Thymus (tissue), 11 donors: ENCODE data around the gene NRXN3. TPM values are rescaled to one million over a fixed set of nuclear protein-coding genes. Genes with fewer than 3 reads are reported as not detected.

Source experiments
- DNase-seq, 9 donors: peaks; one replicate each; pipeline ENCODE4 v3.0.0-alpha.2; 2013; ENCODE audit warnings: low spot score in 9 of 9, low read depth in 6 of 9, missing footprints in 1 of 9
- H3K27ac ChIP-seq, 2 donors: one replicate each; pipeline ENCODE4 v1.5.1; 2013; ENCODE audit warnings: control low read depth in 1 of 2, low read depth in 1 of 2, low read length in 1 of 2, mild to moderate bottlenecking in 1 of 2, moderate library complexity in 1 of 2
- H3K27me3 ChIP-seq, 2 donors: one replicate each; pipeline ENCODE4 v1.5.1; 2013; ENCODE audit warnings: low read length in 1 of 2; ENCODE audit not compliant: control insufficient read depth in 2 of 2, insufficient read depth in 1 of 2
- H3K36me3 ChIP-seq, 2 donors: one replicate each; pipeline ENCODE4 v1.5.1; 2013; ENCODE audit warnings: low read length in 1 of 2, mild to moderate bottlenecking in 1 of 2, moderate library complexity in 1 of 2; ENCODE audit not compliant: control insufficient read depth in 2 of 2, insufficient read depth in 2 of 2
- H3K4me1 ChIP-seq, 2 donors: one replicate each; pipeline ENCODE4 v1.5.1; 2013; ENCODE audit warnings: low read length in 2 of 2; ENCODE audit not compliant: control insufficient read depth in 2 of 2, insufficient read depth in 2 of 2
- H3K4me3 ChIP-seq, 2 donors: one replicate each; pipeline ENCODE4 v1.5.1; 2013; ENCODE audit warnings: low read length in 2 of 2, control low read depth in 1 of 2, mild to moderate bottlenecking in 1 of 2
- H3K9me3 ChIP-seq, 2 donors: one replicate each; pipeline ENCODE4 v1.5.1; 2013; ENCODE audit warnings: low read length in 1 of 2, mild to moderate bottlenecking in 1 of 2; ENCODE audit not compliant: control insufficient read depth in 2 of 2, insufficient read depth in 1 of 2
- WGBS: extraction: QIAGEN DNeasy Blood & Tissue Kit; methylation state at CpG from one replicate; pipeline ENCODE4 v1.1.7; 2013; 5-methylcytosine and 5-hydroxymethylcytosine counted together
- polyA plus RNA-seq: library from polyadenylated mRNA; stranded (reverse); fragments of 200-250 nt; gene quantifications from one replicate; pipeline ENCODE4 v1.2.3, GENCODE V29; 2013
- total RNA-seq: library from RNA; stranded (reverse); fragments of 120-200 nt; gene quantifications from one replicate; pipeline ENCODE4 v1.2.4, GENCODE V29; 2013
- donor health status: healthy.

The NRXN3 gene
- total and polyA plus RNA-seq, 2 donors, result 1.5 to 3.7 TPM

DNA sequence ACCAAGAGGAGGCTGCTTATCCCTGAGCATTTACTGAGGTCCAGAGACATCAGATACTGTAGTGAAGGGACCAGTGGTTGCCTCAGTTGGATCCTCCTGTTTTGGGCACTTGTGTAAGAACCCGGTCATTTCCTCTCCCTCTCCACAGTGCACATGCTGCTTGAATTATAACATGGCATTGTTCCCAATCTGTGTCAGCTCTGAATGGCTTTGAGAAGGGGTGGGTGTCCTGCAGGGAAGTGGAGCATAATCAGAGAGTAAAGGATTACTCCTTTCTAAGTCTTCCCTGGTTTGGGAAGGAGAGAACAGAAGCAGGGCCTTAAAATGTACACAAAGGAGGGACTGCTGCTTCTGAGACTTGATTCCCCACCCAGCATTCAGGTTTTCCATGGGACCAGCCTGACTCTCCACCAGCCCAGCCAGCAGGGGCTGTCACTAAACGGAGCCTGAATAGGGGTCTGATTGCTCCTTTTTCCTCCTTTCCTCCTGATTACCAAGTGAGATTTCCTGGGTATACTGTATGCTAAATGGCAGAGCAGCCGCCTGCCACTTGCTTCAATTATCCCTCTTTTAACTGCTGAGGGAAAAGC, 78.4 kb downstream of the NRXN3 start:
- peaks cover 0 to 2% of the 10 kb centered on the region in 2 donors for H3K27me3 ChIP-seq
- H3K4me3 ChIP-seq, result no peak overlapping the region
- no peaks in the 10 kb centered on the region for H3K9me3 ChIP-seq
- H3K4me1 ChIP-seq, result no peaks in the 10 kb centered on the region
- WGBS, result 49% methylated on average over 3 of the region's 3 CpGs
- H3K36me3 ChIP-seq, result no peaks in the 10 kb centered on the region
- no peak overlapping the region for H3K27ac ChIP-seq
- no peak for DNase-seq

GRCh38 chr14:78251308-78251707, 81.1 kb downstream of the NRXN3 start:
- H3K9me3 ChIP-seq, result no peaks in the 10 kb centered on the region
- WGBS, result 91% methylated on average over 5 of the region's 5 CpGs
- H3K36me3 ChIP-seq, result no peaks in the 10 kb centered on the region
- H3K27me3 ChIP-seq, result peaks cover 0 to 2% of the 10 kb centered on the region in 2 donors
- no peak overlapping the region for H3K4me3 ChIP-seq
- no peaks in the 10 kb centered on the region for H3K4me1 ChIP-seq
- H3K27ac ChIP-seq, result no peak overlapping the region
- DNase-seq, result no peak

GRCh38 chr14:78253986-78254385, 83.8 kb downstream of the NRXN3 start:
- Histone ChIP-seq H3K36me3 (no peaks in the 10 kb centered on the region), H3K27ac (no peak overlapping the region), H3K9me3 (no peaks in the 10 kb centered on the region), H3K27me3 (peaks cover 0 to 1% of the 10 kb centered on the region in 2 donors), H3K4me1 (no peaks in the 10 kb centered on the region), H3K4me3 (no peak overlapping the region)
- no peak for DNase-seq
- WGBS, result 94% methylated on average over 3 of the region's 3 CpGs

DNA sequence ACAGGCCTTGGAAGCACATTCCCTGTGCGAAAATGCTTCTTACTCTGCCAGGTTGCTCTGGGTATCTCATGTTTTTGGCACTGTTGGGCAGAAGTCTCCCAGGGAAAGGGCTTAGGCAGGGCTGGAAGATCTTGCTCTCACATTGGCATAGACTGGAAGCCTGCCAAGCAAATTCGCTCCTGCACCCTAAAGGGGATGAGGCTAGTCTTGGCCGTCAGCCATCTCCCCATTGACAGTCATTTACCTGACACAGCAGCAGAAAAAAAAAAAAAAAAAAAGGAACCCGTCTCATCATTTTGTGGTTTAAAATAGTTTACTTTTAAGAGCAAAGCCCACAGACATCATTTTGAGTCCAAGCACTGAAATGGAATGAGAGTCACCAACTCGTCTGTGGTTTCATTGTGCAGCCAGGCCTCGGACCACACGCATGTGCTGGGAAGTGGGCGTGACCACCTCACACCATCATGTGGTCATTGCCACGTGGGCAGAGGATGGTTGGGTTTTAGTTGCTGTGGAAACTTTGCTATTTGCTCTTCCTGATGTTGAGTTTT, 84.8 kb downstream of the NRXN3 start:
- no peak overlapping the region for H3K27ac ChIP-seq
- H3K27me3 ChIP-seq, result no peaks in the 10 kb centered on the region
- H3K4me1 ChIP-seq, result no peaks in the 10 kb centered on the region
- H3K9me3 ChIP-seq, result no peaks in the 10 kb centered on the region
- H3K4me3 ChIP-seq, result no peak overlapping the region
- WGBS, result 38% methylated on average over 9 of the region's 9 CpGs
- no peak for DNase-seq
- H3K36me3 ChIP-seq, result no peaks in the 10 kb centered on the region

DNA sequence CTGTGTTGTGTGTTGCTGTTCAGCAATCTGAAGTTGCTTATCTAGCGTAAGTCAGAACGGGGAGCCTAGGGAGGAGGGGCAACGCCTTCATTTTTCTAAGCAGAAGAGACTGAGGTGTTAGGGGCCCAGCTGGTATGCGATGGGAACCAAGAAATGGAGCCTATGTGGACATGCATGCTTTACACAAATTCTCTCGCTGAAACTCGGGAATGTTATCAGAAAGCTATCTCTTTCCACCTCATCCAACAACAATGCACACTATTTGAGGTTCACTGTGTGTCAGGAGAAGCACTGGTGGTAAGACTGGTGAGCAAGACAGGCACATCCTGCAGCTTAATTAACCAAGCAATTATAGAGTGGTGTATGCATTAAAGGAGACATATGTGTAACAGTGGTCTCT, 89.7 kb downstream of the NRXN3 start:
- Histone ChIP-seq H3K27me3 (no peaks in the 10 kb centered on the region), H3K36me3 (no peaks in the 10 kb centered on the region), H3K4me3 (no peak overlapping the region), H3K27ac (no peak overlapping the region), H3K9me3 (no peaks in the 10 kb centered on the region), H3K4me1 (no peaks in the 10 kb centered on the region)
- 87% methylated on average over 6 of the region's 6 CpGs for WGBS
- no peak for DNase-seq

- H3K4me1 ChIP-seq, result peaks cover 0 to 2% of the 10 kb centered on the region in 2 donors
- H3K9me3 ChIP-seq, result no peaks in the 10 kb centered on the region
- no peaks in the 10 kb centered on the region for H3K27me3 ChIP-seq
- DNase-seq, result peak in 2 of 9 donors; percentile 1 to 29
- no peaks in the 10 kb centered on the region for H3K36me3 ChIP-seq
- WGBS, result 81% methylated on average over 2 of the region's 2 CpGs
- H3K27ac ChIP-seq, result no peak overlapping the region
- H3K4me3 ChIP-seq, result no peak overlapping the region
These were observed 108.5 kb downstream of the NRXN3 start for GRCh38 chr14:78278464-78279250.

GRCh38 chr14:78282437-78282836, 112.3 kb downstream of the NRXN3 start:
- no peaks in the 10 kb centered on the region for H3K36me3 ChIP-seq
- no peaks in the 10 kb centered on the region for H3K27me3 ChIP-seq
- WGBS, result 71% methylated on average over 6 of the region's 6 CpGs
- no peak for DNase-seq
- peaks cover 0 to 1% of the 10 kb centered on the region in 2 donors for H3K4me1 ChIP-seq
- no peak overlapping the region for H3K27ac ChIP-seq
- no peaks in the 10 kb centered on the region for H3K9me3 ChIP-seq
- no peak overlapping the region for H3K4me3 ChIP-seq

DNA sequence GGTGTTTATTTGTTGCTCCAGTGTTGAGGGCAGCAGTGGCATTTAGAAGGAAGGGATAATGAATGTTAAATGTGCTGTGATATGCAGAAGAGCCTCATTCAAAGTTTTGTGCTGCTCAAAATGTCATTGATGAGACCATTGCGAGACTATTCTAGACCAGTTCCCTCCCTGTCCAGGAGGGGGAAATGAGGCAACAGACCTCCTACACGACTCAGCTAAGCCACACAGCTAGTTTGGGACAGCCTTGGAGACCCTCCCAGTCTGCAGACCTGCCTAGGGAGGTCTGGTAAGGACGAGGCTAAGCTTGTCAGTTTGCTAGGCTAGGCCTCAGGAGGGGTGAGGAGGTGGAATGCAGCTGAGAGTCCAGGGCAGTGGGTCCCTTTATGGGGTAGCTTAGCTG, 116.0 kb downstream of the NRXN3 start:
- no peak for DNase-seq
- no peaks in the 10 kb centered on the region for H3K36me3 ChIP-seq
- H3K4me1 ChIP-seq, result no peaks in the 10 kb centered on the region
- 56% methylated on average over 3 of the region's 3 CpGs for WGBS
- no peak overlapping the region for H3K4me3 ChIP-seq
- no peaks in the 10 kb centered on the region for H3K27me3 ChIP-seq
- no peaks in the 10 kb centered on the region for H3K9me3 ChIP-seq
- H3K27ac ChIP-seq, result no peak overlapping the region

DNA sequence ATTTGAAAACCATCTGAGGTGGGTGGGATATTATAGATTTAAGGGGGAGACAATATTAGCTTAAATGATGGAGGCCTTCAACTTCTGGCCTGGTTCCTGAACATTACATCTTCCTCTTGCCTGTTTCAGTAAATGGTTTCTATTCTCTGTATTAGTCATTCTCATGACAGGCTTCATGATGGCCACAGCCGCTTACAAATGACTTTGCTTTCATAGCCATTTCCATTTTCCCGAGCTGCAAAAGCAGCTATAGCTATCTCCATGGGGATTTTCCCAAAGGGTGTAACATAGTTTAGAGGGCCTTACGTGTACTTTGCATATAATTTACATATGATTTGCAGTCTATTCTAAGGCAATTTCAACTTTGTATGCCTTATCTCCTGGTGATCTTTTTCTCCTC, 121.8 kb downstream of the NRXN3 start:
- Histone ChIP-seq H3K9me3 (no peaks in the 10 kb centered on the region), H3K27me3 (no peaks in the 10 kb centered on the region), H3K4me1 (no peaks in the 10 kb centered on the region), H3K27ac (no peak overlapping the region), H3K4me3 (no peak overlapping the region), H3K36me3 (no peaks in the 10 kb centered on the region)
- no peak for DNase-seq
- 86% methylated on average over 3 of the region's 3 CpGs for WGBS
